NCI-H2081 treated with DMSO at 0.1 percent for 48 hours (cell line): ENCODE data around the gene POLR2L.

Source experiments
- DNase-seq: peaks from one replicate; lab custom pipeline; 2025; lab: John Stamatoyannopoulos, UW

The POLR2L gene

GRCh38 chr11:854601-855329 is 12.4 kb upstream of the POLR2L start:
- no peak for DNase-seq

GRCh38 chr11:853682-854448 is 11.5 kb upstream of the POLR2L start:
- no peak for DNase-seq

GRCh38 chr11:852762-853161 is 10.4 kb upstream of the POLR2L start:
- no peak for DNase-seq

GRCh38 chr11:850775-851763 is 8.7 kb upstream of the POLR2L start:
- DNase-seq, result no peak

- no peak for DNase-seq
These were observed 7.8 kb upstream of the POLR2L start for GRCh38 chr11:849951-850774.

- DNase-seq, result no peak
These were observed 6.9 kb upstream of the POLR2L start for GRCh38 chr11:849104-849824.

- DNase-seq, result no peak
These were observed 6.1 kb upstream of the POLR2L start for GRCh38 chr11:848380-848931.

GRCh38 chr11:847876-848275 is 5.5 kb upstream of the POLR2L start:
- no peak for DNase-seq

- no peak for DNase-seq
These were observed 4.3 kb upstream of the POLR2L start for GRCh38 chr11:846496-847098.

- no peak for DNase-seq
These were observed 3.7 kb upstream of the POLR2L start for GRCh38 chr11:845872-846495.

GRCh38 chr11:844693-845644 is 2.6 kb upstream of the POLR2L start:
- DNase-seq, result no peak

GRCh38 chr11:843818-844692 is 1.7 kb upstream of the POLR2L start:
- DNase-seq, result no peak

GRCh38 chr11:843086-843734 is 881 bp upstream of the POLR2L start:
- DNase-seq, result no peak

- DNase-seq, result no peak
These were observed 354 bp downstream of the POLR2L start for GRCh38 chr11:841981-842369.

GRCh38 chr11:839875-840617 is 2.3 kb downstream of the POLR2L start:
- DNase-seq, result no peak

GRCh38 chr11:839280-839623 is 3.1 kb downstream of the POLR2L start:
- no peak for DNase-seq
